Thymus (tissue), 11 donors: ENCODE results near the gene ALG2. TPM values are rescaled to one million over a fixed set of nuclear protein-coding genes. Genes with fewer than 3 reads are reported as not detected.

ENCODE experiments used
- DNase-seq, 9 donors: peaks; one replicate each; pipeline ENCODE4 v3.0.0-alpha.2; 2013; ENCODE audit warnings: low spot score in 9 of 9, low read depth in 6 of 9, missing footprints in 1 of 9
- H3K27ac ChIP-seq, 2 donors: one replicate each; pipeline ENCODE4 v1.5.1; 2013; ENCODE audit warnings: control low read depth in 1 of 2, low read depth in 1 of 2, low read length in 1 of 2, mild to moderate bottlenecking in 1 of 2, moderate library complexity in 1 of 2
- H3K27me3 ChIP-seq, 2 donors: one replicate each; pipeline ENCODE4 v1.5.1; 2013; ENCODE audit warnings: low read length in 1 of 2; ENCODE audit not compliant: control insufficient read depth in 2 of 2, insufficient read depth in 1 of 2
- H3K36me3 ChIP-seq, 2 donors: one replicate each; pipeline ENCODE4 v1.5.1; 2013; ENCODE audit warnings: low read length in 1 of 2, mild to moderate bottlenecking in 1 of 2, moderate library complexity in 1 of 2; ENCODE audit not compliant: control insufficient read depth in 2 of 2, insufficient read depth in 2 of 2
- H3K4me1 ChIP-seq, 2 donors: one replicate each; pipeline ENCODE4 v1.5.1; 2013; ENCODE audit warnings: low read length in 2 of 2; ENCODE audit not compliant: control insufficient read depth in 2 of 2, insufficient read depth in 2 of 2
- H3K4me3 ChIP-seq, 2 donors: one replicate each; pipeline ENCODE4 v1.5.1; 2013; ENCODE audit warnings: low read length in 2 of 2, control low read depth in 1 of 2, mild to moderate bottlenecking in 1 of 2
- H3K9me3 ChIP-seq, 2 donors: one replicate each; pipeline ENCODE4 v1.5.1; 2013; ENCODE audit warnings: low read length in 1 of 2, mild to moderate bottlenecking in 1 of 2; ENCODE audit not compliant: control insufficient read depth in 2 of 2, insufficient read depth in 1 of 2
- WGBS: extraction: QIAGEN DNeasy Blood & Tissue Kit; methylation state at CpG from one replicate; pipeline ENCODE4 v1.1.7; 2013; 5-methylcytosine and 5-hydroxymethylcytosine counted together
- polyA plus RNA-seq: library from polyadenylated mRNA; stranded (reverse); fragments of 200-250 nt; gene quantifications from one replicate; pipeline ENCODE4 v1.2.3, GENCODE V29; 2013
- total RNA-seq: library from RNA; stranded (reverse); fragments of 120-200 nt; gene quantifications from one replicate; pipeline ENCODE4 v1.2.4, GENCODE V29; 2013
- donor health status: healthy.

ALG2 gene
- total and polyA plus RNA-seq, 2 donors, result 23.2 to 31.1 TPM

- Histone ChIP-seq H3K36me3 (no peaks in the 10 kb centered on the region), H3K4me3 (no peak overlapping the region), H3K27ac (no peak overlapping the region), H3K4me1 (no peaks in the 10 kb centered on the region), H3K9me3 (no peaks in the 10 kb centered on the region), H3K27me3 (no peaks in the 10 kb centered on the region)
- no peak for DNase-seq
- WGBS, result 95% methylated on average over 10 of the region's 10 CpGs
These were observed 47.9 kb downstream of the ALG2 start for GRCh38 chr9:99173570-99174504.

- H3K4me3 ChIP-seq, result no peak overlapping the region
- no peaks in the 10 kb centered on the region for H3K27me3 ChIP-seq
- H3K9me3 ChIP-seq, result no peaks in the 10 kb centered on the region
- 93% methylated on average over 10 of the region's 10 CpGs for WGBS
- H3K27ac ChIP-seq, result no peak overlapping the region
- peaks cover 3 to 5% of the 10 kb centered on the region in 2 donors for H3K4me1 ChIP-seq
- no peaks in the 10 kb centered on the region for H3K36me3 ChIP-seq
- no peak for DNase-seq
These were observed 49.3 kb downstream of the ALG2 start for GRCh38 chr9:99172124-99173091.

DNA sequence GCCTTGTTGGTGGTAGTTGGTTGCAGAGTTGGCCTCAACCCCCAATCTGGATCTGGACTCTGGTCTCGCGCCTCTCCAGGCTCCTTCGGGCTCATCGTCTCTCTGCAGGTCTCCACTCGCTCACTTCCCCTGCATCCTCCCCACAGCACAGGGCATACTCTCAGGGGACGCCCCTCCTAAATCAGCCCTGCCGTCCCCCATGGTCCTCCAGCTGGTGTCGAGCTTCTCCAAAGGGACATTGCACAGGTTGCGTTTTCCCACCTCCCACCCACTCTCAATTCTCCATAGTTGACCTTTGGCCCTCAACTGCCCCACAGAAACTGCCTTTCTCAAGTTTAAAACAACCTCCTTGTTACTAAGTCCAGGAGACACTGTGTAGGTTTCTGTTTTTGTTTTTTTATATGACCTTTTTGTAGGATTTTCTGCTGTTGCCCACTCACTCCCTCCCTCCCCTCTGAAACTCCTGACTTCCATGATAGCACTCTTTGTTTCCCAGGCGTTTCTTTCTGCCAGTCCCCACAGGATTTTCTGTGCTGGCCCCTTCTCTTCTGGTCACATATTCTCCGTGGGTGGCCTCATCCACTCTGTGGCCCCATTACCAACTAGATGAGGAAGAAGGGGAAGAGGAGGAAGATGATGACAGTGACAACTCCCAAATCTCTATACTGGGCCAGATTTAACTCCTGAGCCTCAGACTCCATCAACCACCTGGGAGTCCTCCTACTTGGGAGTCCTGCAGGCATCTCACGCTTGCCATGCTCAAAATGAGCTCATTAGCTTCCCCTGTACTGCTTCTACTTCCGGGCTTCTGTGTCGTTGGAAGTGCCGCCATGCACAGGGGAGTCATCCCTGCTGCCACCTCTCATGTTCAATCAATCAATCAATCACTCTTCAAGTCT lies 50.3 kb downstream of the ALG2 start:
- Histone ChIP-seq H3K9me3 (no peaks in the 10 kb centered on the region), H3K27ac (no peak overlapping the region), H3K4me3 (no peak overlapping the region), H3K27me3 (no peaks in the 10 kb centered on the region), H3K4me1 (peaks cover 3 to 5% of the 10 kb centered on the region in 2 donors), H3K36me3 (no peaks in the 10 kb centered on the region)
- WGBS, result 93% methylated on average over 15 of the region's 15 CpGs
- no peak for DNase-seq

- no peak overlapping the region for H3K4me3 ChIP-seq
- WGBS, result 86% methylated on average over 10 of the region's 10 CpGs
- no peak for DNase-seq
- no peak overlapping the region for H3K27ac ChIP-seq
- no peaks in the 10 kb centered on the region for H3K36me3 ChIP-seq
- H3K4me1 ChIP-seq, result peaks cover 3 to 5% of the 10 kb centered on the region in 2 donors
- no peaks in the 10 kb centered on the region for H3K27me3 ChIP-seq
- no peaks in the 10 kb centered on the region for H3K9me3 ChIP-seq
These were observed 51.6 kb downstream of the ALG2 start for GRCh38 chr9:99169982-99170761.

- DNase-seq, result no peak
- H3K4me3 ChIP-seq, result no peak overlapping the region
- 93% methylated on average over 2 of the region's 2 CpGs for WGBS
- H3K4me1 ChIP-seq, result peaks cover 3 to 5% of the 10 kb centered on the region in 2 donors
- H3K9me3 ChIP-seq, result no peaks in the 10 kb centered on the region
- H3K36me3 ChIP-seq, result no peaks in the 10 kb centered on the region
- no peaks in the 10 kb centered on the region for H3K27me3 ChIP-seq
- no peak overlapping the region for H3K27ac ChIP-seq
These were observed 52.7 kb downstream of the ALG2 start for GRCh38 chr9:99169086-99169485.

GRCh38 chr9:99167694-99168093 lies 54.0 kb downstream of the ALG2 start:
- Histone ChIP-seq H3K9me3 (no peaks in the 10 kb centered on the region), H3K27me3 (no peaks in the 10 kb centered on the region), H3K36me3 (no peaks in the 10 kb centered on the region), H3K27ac (no peak overlapping the region), H3K4me3 (no peak overlapping the region), H3K4me1 (peaks cover 3 to 5% of the 10 kb centered on the region in 2 donors)
- WGBS, result 8% methylated on average over 3 of the region's 3 CpGs
- DNase-seq, result peak in 1 of 9 donors; percentile 55

DNA sequence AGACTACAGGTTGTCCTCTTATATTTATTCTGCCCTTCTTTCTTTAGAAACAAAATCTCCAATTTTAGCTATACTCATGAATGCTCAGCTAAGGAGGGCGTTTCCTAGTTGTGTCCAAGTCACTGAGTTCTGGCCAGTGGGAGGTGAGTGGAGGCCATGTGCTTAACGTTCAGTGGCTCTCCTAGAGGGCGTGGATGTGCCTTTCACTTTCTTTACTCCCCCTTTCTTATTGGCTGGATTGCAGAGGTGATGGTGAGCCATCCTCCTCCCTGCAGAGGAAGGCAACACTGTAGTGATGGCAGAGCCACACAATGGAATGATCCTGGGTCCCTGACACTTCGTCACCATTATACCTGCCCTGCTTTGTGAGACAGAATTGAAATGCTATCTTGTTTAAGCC lies 54.6 kb downstream of the ALG2 start:
- 89% methylated on average over 4 of the region's 4 CpGs for WGBS
- no peak for DNase-seq
- Histone ChIP-seq H3K27ac (no peak overlapping the region), H3K4me3 (no peak overlapping the region), H3K4me1 (peaks cover 3 to 5% of the 10 kb centered on the region in 2 donors), H3K27me3 (no peaks in the 10 kb centered on the region), H3K9me3 (no peaks in the 10 kb centered on the region), H3K36me3 (no peaks in the 10 kb centered on the region)
